Loucy (cell line): ENCODE data around the gene PLPP2.

Experiments used
- H2AFZ ChIP-seq: fragments of 200-600 bp; sonication (generic); 2 replicates; pipeline ENCODE4 v1.6.0; 2016; ENCODE audit warnings: antibody characterized with exemption, mild to moderate bottlenecking, low read length, moderate library complexity
- H3F3A ChIP-seq: fragments of 200-600 bp; 2 replicates; pipeline ENCODE4 v1.6.0; 2016; ENCODE audit warnings: antibody characterized with exemption, low read depth, mild to moderate bottlenecking
- H3K27me3 ChIP-seq: fragments of 200-600 bp; sonication (generic); 2 replicates; pipeline ENCODE4 v1.6.1; 2014; ENCODE audit warnings: low read length, mild to moderate bottlenecking; ENCODE audit not compliant: insufficient read depth, poor library complexity, severe bottlenecking
- H3K36me3 ChIP-seq: fragments of 200-600 bp; sonication (generic); 2 replicates; pipeline ENCODE4 v1.6.1; 2016; ENCODE audit warnings: low read length; ENCODE audit not compliant: insufficient read depth
- H3K4me1 ChIP-seq: fragments of 200-600 bp; sonication (generic); 2 replicates; pipeline ENCODE4 v1.5.1; 2014; ENCODE audit warnings: low read length, mild to moderate bottlenecking; ENCODE audit not compliant: insufficient read depth, poor library complexity, severe bottlenecking
- H3K4me2 ChIP-seq: fragments of 200-600 bp; sonication (generic); 2 replicates; pipeline ENCODE4 v1.6.0; 2014; ENCODE audit warnings: antibody characterized with exemption, low read length, low read depth, mild to moderate bottlenecking; ENCODE audit not compliant: poor library complexity, severe bottlenecking
- H3K4me3 ChIP-seq: fragments of 200-600 bp; sonication (generic); 2 replicates; pipeline ENCODE4 v1.5.1; 2014; ENCODE audit warnings: low read length, mild to moderate bottlenecking, mixed read lengths; ENCODE audit not compliant: poor library complexity, severe bottlenecking
- H3K79me2 ChIP-seq: fragments of 200-600 bp; sonication (generic); 2 replicates; pipeline ENCODE4 v1.6.1; 2014; ENCODE audit warnings: low read length; ENCODE audit not compliant: insufficient read depth
- H3K9ac ChIP-seq: fragments of 200-600 bp; sonication (generic); 2 replicates; pipeline ENCODE4 v1.6.0; 2014; ENCODE audit warnings: mild to moderate bottlenecking, low read depth, low read length, moderate library complexity; ENCODE audit not compliant: poor library complexity, severe bottlenecking
- H3K9me2 ChIP-seq: fragments of 200-600 bp; sonication (generic); replicated peaks from 2 replicates; pipeline ENCODE4 v1.6.1; 2016; ENCODE audit warnings: low read depth, low read length, mixed read lengths
- H3K9me3 ChIP-seq: fragments of 200-600 bp; sonication (generic); 2 replicates; pipeline ENCODE4 v1.6.1; 2014; ENCODE audit warnings: mild to moderate bottlenecking, antibody characterized with exemption, low read length, low read depth; ENCODE audit not compliant: insufficient read depth
- H4K20me1 ChIP-seq: fragments of 200-600 bp; sonication (generic); 2 replicates; pipeline ENCODE4 v1.6.0; 2014; ENCODE audit warnings: antibody characterized with exemption, low read length, mild to moderate bottlenecking; ENCODE audit not compliant: insufficient read depth, poor library complexity, severe bottlenecking
- CTCF ChIP-seq: fragments of 200-600 bp; sonication (generic); conservative IDR thresholded peaks from 2 replicates; pipeline ENCODE4 v1.5.1; 2014; ENCODE audit warnings: mild to moderate bottlenecking, antibody characterized with exemption, low read length
- EZH2phosphoT487 ChIP-seq: fragments of 200-600 bp; IDR thresholded peaks from 2 replicates; pipeline ENCODE4 v1.6.1; 2018; ENCODE audit warnings: antibody characterized with exemption, mild to moderate bottlenecking, moderate library complexity, borderline replicate concordance

PLPP2 gene

GRCh38 chr19:275958-276646 is 15.1 kb downstream of the PLPP2 start:
- peaks cover 11% of the 10 kb centered on the region for H3K9me3 ChIP-seq
- H3K36me3 ChIP-seq = no peaks in the 10 kb centered on the region
- H3K9me2 ChIP-seq = no peaks in the 10 kb centered on the region
- no peaks in the 10 kb centered on the region for H3K4me1 ChIP-seq
- no peaks in the 10 kb centered on the region for H3K79me2 ChIP-seq
- no peaks in the 10 kb centered on the region for H3F3A ChIP-seq
- H4K20me1 ChIP-seq = no peaks in the 10 kb centered on the region
- H2AFZ ChIP-seq = no peak overlapping the region
- TF ChIP-seq EZH2phosphoT487 (no peak), CTCF (no peak)
- H3K27me3 ChIP-seq = no peaks in the 10 kb centered on the region
- H3K4me3 ChIP-seq = no peak overlapping the region
- H3K4me2 ChIP-seq = no peak overlapping the region
- no peak overlapping the region for H3K9ac ChIP-seq

- no peaks in the 10 kb centered on the region for H3K9me2 ChIP-seq
- H3F3A ChIP-seq = no peaks in the 10 kb centered on the region
- H2AFZ ChIP-seq = no peak overlapping the region
- H3K4me2 ChIP-seq = no peak overlapping the region
- no peaks in the 10 kb centered on the region for H3K79me2 ChIP-seq
- no peaks in the 10 kb centered on the region for H4K20me1 ChIP-seq
- TF ChIP-seq CTCF = no peak
- no peak for TF ChIP-seq EZH2phosphoT487
- no peak overlapping the region for H3K4me3 ChIP-seq
- H3K27me3 ChIP-seq = no peaks in the 10 kb centered on the region
- peaks cover 11% of the 10 kb centered on the region for H3K9me3 ChIP-seq
- no peak overlapping the region for H3K9ac ChIP-seq
- H3K4me1 ChIP-seq = no peaks in the 10 kb centered on the region
- no peaks in the 10 kb centered on the region for H3K36me3 ChIP-seq
These were observed 16.2 kb downstream of the PLPP2 start for GRCh38 chr19:275000-275399.

- TF ChIP-seq CTCF (no peak), EZH2phosphoT487 (no peak)
- no peaks in the 10 kb centered on the region for H3K36me3 ChIP-seq
- no peaks in the 10 kb centered on the region for H4K20me1 ChIP-seq
- no peak overlapping the region for H3K9ac ChIP-seq
- no peak overlapping the region for H2AFZ ChIP-seq
- H3K4me1 ChIP-seq = no peaks in the 10 kb centered on the region
- no peak overlapping the region for H3K4me2 ChIP-seq
- H3K79me2 ChIP-seq = no peaks in the 10 kb centered on the region
- H3K9me2 ChIP-seq = no peaks in the 10 kb centered on the region
- H3F3A ChIP-seq = no peaks in the 10 kb centered on the region
- H3K9me3 ChIP-seq = peaks cover 15% of the 10 kb centered on the region
- no peak overlapping the region for H3K4me3 ChIP-seq
- no peaks in the 10 kb centered on the region for H3K27me3 ChIP-seq
These were observed 17.8 kb downstream of the PLPP2 start for GRCh38 chr19:273393-273792.
